H9 (cell line): ENCODE data around the gene SLC52A3. TPM values are rescaled to one million over a fixed set of nuclear protein-coding genes. Genes with fewer than 3 reads are reported as not detected.

Experiments
- DNase-seq: peaks from one replicate; pipeline ENCODE4 v3.0.0-alpha.2; 2017
- H2AFZ ChIP-seq: one replicate; pipeline ENCODE4 v1.6.1; 2013; ENCODE audit warnings: mild to moderate bottlenecking, low read length, control low read depth, moderate library complexity
- H2AK5ac ChIP-seq: 2 replicates; pipeline ENCODE4 v1.6.1; 2013; ENCODE audit warnings: low read length, control low read depth, mixed read lengths; ENCODE audit not compliant: insufficient read length
- H2BK120ac ChIP-seq: one replicate; pipeline ENCODE4 v1.6.1; 2013; ENCODE audit warnings: low read depth, mild to moderate bottlenecking, low read length, control low read depth, inconsistent platforms; ENCODE audit not compliant: poor library complexity, severe bottlenecking
- H2BK12ac ChIP-seq: 2 replicates; pipeline ENCODE4 v1.6.1; 2013; ENCODE audit warnings: low read length, control low read depth, mixed read lengths, low read depth; ENCODE audit not compliant: insufficient read length
- H2BK15ac ChIP-seq: 2 replicates; pipeline ENCODE4 v1.6.1; 2013; ENCODE audit warnings: low read depth, low read length, control low read depth
- H2BK20ac ChIP-seq: one replicate; pipeline ENCODE4 v1.6.1; 2013; ENCODE audit warnings: low read depth, mild to moderate bottlenecking, low read length, control low read depth, inconsistent platforms; ENCODE audit not compliant: poor library complexity, severe bottlenecking
- H2BK5ac ChIP-seq: 2 replicates; pipeline ENCODE4 v1.6.1; 2013; ENCODE audit warnings: low read length, control low read depth, mixed read lengths; ENCODE audit not compliant: insufficient read length
- H3K14ac ChIP-seq: 2 replicates; pipeline ENCODE4 v1.6.1; 2013; ENCODE audit warnings: low read length, control low read depth; ENCODE audit not compliant: insufficient read depth
- H3K18ac ChIP-seq: 2 replicates; pipeline ENCODE4 v1.6.1; 2013; ENCODE audit warnings: low read depth, mild to moderate bottlenecking, mixed read lengths, low read length, control low read depth; ENCODE audit not compliant: insufficient read length
- H3K23ac ChIP-seq: 2 replicates; pipeline ENCODE4 v1.6.1; 2013; ENCODE audit warnings: low read length, control low read depth, mixed read lengths, low read depth; ENCODE audit not compliant: insufficient read length
- H3K23me2 ChIP-seq: 2 replicates; pipeline ENCODE4 v1.6.1; 2013; ENCODE audit warnings: low read depth, mild to moderate bottlenecking, mixed read lengths, low read length, control low read depth; ENCODE audit not compliant: insufficient read length, poor library complexity, severe bottlenecking
- H3K27ac ChIP-seq: 2 replicates; pipeline ENCODE4 v1.5.1; 2013; ENCODE audit warnings: low read length, control low read depth, mixed read lengths, low read depth; ENCODE audit not compliant: insufficient read length
- H3K27me3 ChIP-seq: 2 replicates; pipeline ENCODE4 v1.6.1; 2013; ENCODE audit warnings: low read length, control low read depth, inconsistent platforms; ENCODE audit not compliant: insufficient read depth
- H3K4ac ChIP-seq: 2 replicates; pipeline ENCODE4 v1.6.1; 2013; ENCODE audit warnings: low read depth, mild to moderate bottlenecking, control low read depth, inconsistent platforms, low read length, moderate library complexity
- H3K4me1 ChIP-seq: 2 replicates; pipeline ENCODE4 v1.6.1; 2013; ENCODE audit warnings: low read length, control low read depth, inconsistent platforms; ENCODE audit not compliant: insufficient read depth
- H3K4me2 ChIP-seq: 2 replicates; pipeline ENCODE4 v1.6.1; 2013; ENCODE audit warnings: low read length, control low read depth, mixed read lengths; ENCODE audit not compliant: insufficient read length, insufficient read depth
- H3K56ac ChIP-seq: 2 replicates; pipeline ENCODE4 v1.6.1; 2013; ENCODE audit warnings: low read depth, mild to moderate bottlenecking, mixed read lengths, low read length, control low read depth; ENCODE audit not compliant: insufficient read length
- H3K79me1 ChIP-seq: 2 replicates; pipeline ENCODE4 v1.6.1; 2013; ENCODE audit warnings: low read depth, mild to moderate bottlenecking, moderate library complexity, low read length, control low read depth, inconsistent platforms; ENCODE audit not compliant: insufficient read depth, poor library complexity, severe bottlenecking
- H3K79me2 ChIP-seq: 2 replicates; pipeline ENCODE4 v1.6.1; 2013; ENCODE audit warnings: low read length, control low read depth, inconsistent platforms; ENCODE audit not compliant: insufficient read depth
- H3K9ac ChIP-seq: 2 replicates; pipeline ENCODE4 v1.6.1; 2013; ENCODE audit warnings: low read length, control low read depth, mixed read lengths; ENCODE audit not compliant: insufficient read length; ENCODE audit errors: extremely low read depth
- H3K9me3 ChIP-seq: one replicate; pipeline ENCODE4 v1.6.1; 2013; ENCODE audit warnings: low read depth, low read length, inconsistent platforms; ENCODE audit not compliant: control insufficient read depth
- H3T11ph ChIP-seq: one replicate; pipeline ENCODE4 v1.6.1; 2013; ENCODE audit warnings: mild to moderate bottlenecking, low read length, control low read depth, inconsistent platforms
- H4K20me1 ChIP-seq: one replicate; pipeline ENCODE4 v1.6.1; 2013; ENCODE audit not compliant: control insufficient read depth, insufficient read length, insufficient read depth
- H4K5ac ChIP-seq: 2 replicates; pipeline ENCODE4 v1.6.1; 2013; ENCODE audit warnings: low read depth, mild to moderate bottlenecking, mixed read lengths, low read length, control low read depth; ENCODE audit not compliant: insufficient read length
- H4K8ac ChIP-seq: replicated peaks from 2 replicates; pipeline ENCODE4 v1.6.1; 2013; ENCODE audit warnings: low read length, control low read depth, mixed read lengths, low read depth; ENCODE audit not compliant: insufficient read length
- H4K91ac ChIP-seq: 2 replicates; pipeline ENCODE4 v1.6.1; 2013; ENCODE audit warnings: low read depth, mild to moderate bottlenecking, moderate library complexity, mixed read lengths, low read length, control low read depth; ENCODE audit not compliant: insufficient read length
- H3K27ac Mint-ChIP-seq, 3 experiments: 2 replicates in 2 of 3; 3 replicates in 1 of 3; pipeline ENCODE4 v1.8.0; 2020 to 2021; ENCODE audit warnings: mixed read lengths in 3 of 3, mild to moderate bottlenecking in 1 of 3, moderate library complexity in 1 of 3
- H3K27me3 Mint-ChIP-seq: 2 replicates; pipeline ENCODE4 v1.8.0; 2021; ENCODE audit warnings: low read depth, mild to moderate bottlenecking, moderate library complexity, mixed read lengths
- H3K36me3 Mint-ChIP-seq, 3 experiments: 2 replicates in 2 of 3; 3 replicates in 1 of 3; pipeline ENCODE4 v1.8.0; 2020 to 2021; ENCODE audit warnings: low read depth in 3 of 3, mixed read lengths in 3 of 3; ENCODE audit not compliant: insufficient read depth in 1 of 3
- H3K4me1 Mint-ChIP-seq, 2 experiments: 2 replicates each; pipeline ENCODE4 v1.8.0; 2020; ENCODE audit warnings: mixed read lengths in 2 of 2
- H3K4me3 Mint-ChIP-seq, 2 experiments: 2 replicates in 1 of 2; 3 replicates in 1 of 2; pipeline ENCODE4 v1.8.0; 2020 to 2021; ENCODE audit warnings: mild to moderate bottlenecking in 2 of 2, mixed read lengths in 2 of 2, moderate library complexity in 1 of 2
- H3K9me3 Mint-ChIP-seq, 2 experiments: 2 replicates in 1 of 2; 3 replicates in 1 of 2; pipeline ENCODE4 v1.8.0; 2020; ENCODE audit warnings: mild to moderate bottlenecking in 2 of 2, mixed read lengths in 2 of 2, moderate library complexity in 1 of 2
- WGBS: extraction: QIAGEN DNeasy Blood & Tissue Kit; methylation state at CpG from one replicate; pipeline ENCODE4 v1.1.7; 2013; ENCODE audit warnings: missing lambda C conversion rate, low lambda C conversion rate, mixed read lengths; ENCODE audit not compliant: insufficient read length; ENCODE audit errors: extremely low coverage; 5-methylcytosine and 5-hydroxymethylcytosine counted together
- total RNA-seq: library from RNA; stranded (reverse); gene quantifications from 2 replicates; pipeline ENCODE4 v1.2.1, GENCODE V29; 2021
- TF ChIP-seq, protein P1 (sequence below): fragments of 200-600 bp; sonication (generic); conservative IDR thresholded peaks from 3 replicates; pipeline ENCODE4 v1.8.0; 2021; ENCODE audit warnings: antibody characterized with exemption, mild to moderate bottlenecking

Gene SLC52A3
- total RNA-seq, 1 experiment from 2014 or later: 3.3 TPM

DNA sequence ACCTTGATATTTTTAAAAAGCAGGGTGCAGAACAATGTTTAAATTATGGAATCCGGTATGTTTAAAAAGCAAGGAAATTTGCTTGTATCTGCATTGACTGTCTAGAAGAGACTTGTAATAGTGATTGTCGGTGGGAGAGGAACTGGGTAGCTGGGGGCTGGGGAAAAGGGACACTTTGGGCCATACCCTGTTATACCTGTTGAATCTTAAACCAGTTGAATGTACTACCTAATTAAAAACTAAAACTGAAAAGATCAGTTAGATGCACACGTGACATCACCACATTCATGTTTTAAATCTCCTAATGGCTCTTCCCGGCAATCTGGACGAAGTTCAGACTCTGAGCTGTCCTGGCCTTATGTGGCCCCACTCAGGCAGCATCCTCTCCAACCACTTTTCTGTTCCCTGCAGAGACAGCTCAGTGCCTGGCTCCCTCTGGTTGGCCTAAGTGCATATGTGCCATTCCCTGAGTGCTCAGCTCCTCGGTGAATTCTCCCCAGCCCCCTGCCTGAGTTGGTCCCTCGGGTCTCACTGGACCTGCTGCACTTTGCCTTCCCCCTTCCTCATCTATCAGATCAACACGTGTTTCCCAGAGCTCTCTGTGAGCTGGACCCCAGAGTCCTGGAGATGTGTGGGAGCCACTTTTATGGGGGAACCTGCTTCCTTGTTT, 36.3 kb downstream of the SLC52A3 start:
- H3K4me3 Mint-ChIP-seq: no peak overlapping the region
- Histone ChIP-seq H3K79me2 (no peaks in the 10 kb centered on the region), H3K4ac (no peak overlapping the region), H3K23ac (no peak overlapping the region), H3K4me2 (no peak overlapping the region), H3K79me1 (no peaks in the 10 kb centered on the region), H2BK120ac (no peak overlapping the region), H3T11ph (no peak overlapping the region), H3K9ac (no peak overlapping the region), H2AFZ (no peak overlapping the region), H2BK20ac (no peak overlapping the region), H3K27ac (no peak overlapping the region), H3K4me1 (no peaks in the 10 kb centered on the region), H2AK5ac (no peak overlapping the region), H2BK12ac (no peak overlapping the region), H4K5ac (no peak overlapping the region), H3K18ac (no peak overlapping the region), H3K56ac (no peak overlapping the region), H3K9me3 (no peaks in the 10 kb centered on the region), H4K91ac (no peak overlapping the region), H3K14ac (no peak overlapping the region), H3K27me3 (no peaks in the 10 kb centered on the region), H2BK5ac (no peak overlapping the region), H2BK15ac (no peak overlapping the region), H4K8ac (no peak overlapping the region), H3K23me2 (no peaks in the 10 kb centered on the region), H4K20me1 (no peaks in the 10 kb centered on the region)
- peaks cover 12 to 23% of the 10 kb centered on the region in 2 experiments for H3K4me1 Mint-ChIP-seq
- H3K36me3 Mint-ChIP-seq: no peaks in the 10 kb centered on the region
- TF ChIP-seq, protein P1, sequence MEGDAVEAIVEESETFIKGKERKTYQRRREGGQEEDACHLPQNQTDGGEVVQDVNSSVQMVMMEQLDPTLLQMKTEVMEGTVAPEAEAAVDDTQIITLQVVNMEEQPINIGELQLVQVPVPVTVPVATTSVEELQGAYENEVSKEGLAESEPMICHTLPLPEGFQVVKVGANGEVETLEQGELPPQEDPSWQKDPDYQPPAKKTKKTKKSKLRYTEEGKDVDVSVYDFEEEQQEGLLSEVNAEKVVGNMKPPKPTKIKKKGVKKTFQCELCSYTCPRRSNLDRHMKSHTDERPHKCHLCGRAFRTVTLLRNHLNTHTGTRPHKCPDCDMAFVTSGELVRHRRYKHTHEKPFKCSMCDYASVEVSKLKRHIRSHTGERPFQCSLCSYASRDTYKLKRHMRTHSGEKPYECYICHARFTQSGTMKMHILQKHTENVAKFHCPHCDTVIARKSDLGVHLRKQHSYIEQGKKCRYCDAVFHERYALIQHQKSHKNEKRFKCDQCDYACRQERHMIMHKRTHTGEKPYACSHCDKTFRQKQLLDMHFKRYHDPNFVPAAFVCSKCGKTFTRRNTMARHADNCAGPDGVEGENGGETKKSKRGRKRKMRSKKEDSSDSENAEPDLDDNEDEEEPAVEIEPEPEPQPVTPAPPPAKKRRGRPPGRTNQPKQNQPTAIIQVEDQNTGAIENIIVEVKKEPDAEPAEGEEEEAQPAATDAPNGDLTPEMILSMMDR: no peak
- peak overlapping the region in 1 of 3 experiments; percentile 29; a peak in 1 of 7 replicates for H3K27ac Mint-ChIP-seq
- peaks cover 37% of the 10 kb centered on the region for H3K27me3 Mint-ChIP-seq
- no CpG with 5 or more reads among the region's 8 CpGs for WGBS
- peaks cover 0 to 6% of the 10 kb centered on the region in 2 experiments; a peak in 3 of 5 replicates for H3K9me3 Mint-ChIP-seq
- DNase-seq: no peak
